ENCODE measurements around the gene FAM114A2.

DNA sequence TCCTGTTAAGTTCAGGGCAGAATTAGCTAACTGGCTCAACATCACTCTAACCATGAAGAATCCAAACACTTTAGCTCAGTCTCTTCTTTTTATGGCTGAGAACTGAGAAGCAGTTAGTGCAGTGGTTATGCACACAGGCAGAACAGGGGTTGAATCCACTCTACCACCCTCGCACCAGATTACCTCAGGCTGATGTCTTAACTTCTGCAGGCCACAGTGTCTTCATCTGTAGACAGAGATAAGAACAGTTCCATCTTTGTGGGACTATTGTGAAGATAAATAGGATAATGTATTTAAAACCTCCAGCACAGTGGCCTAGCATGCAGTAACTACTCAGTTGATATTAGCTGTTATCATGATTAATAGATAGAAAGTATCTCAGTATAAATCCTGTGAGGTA lies 54.8 kb downstream of the FAM114A2 start:
- TF ChIP-seq, protein P1, sequence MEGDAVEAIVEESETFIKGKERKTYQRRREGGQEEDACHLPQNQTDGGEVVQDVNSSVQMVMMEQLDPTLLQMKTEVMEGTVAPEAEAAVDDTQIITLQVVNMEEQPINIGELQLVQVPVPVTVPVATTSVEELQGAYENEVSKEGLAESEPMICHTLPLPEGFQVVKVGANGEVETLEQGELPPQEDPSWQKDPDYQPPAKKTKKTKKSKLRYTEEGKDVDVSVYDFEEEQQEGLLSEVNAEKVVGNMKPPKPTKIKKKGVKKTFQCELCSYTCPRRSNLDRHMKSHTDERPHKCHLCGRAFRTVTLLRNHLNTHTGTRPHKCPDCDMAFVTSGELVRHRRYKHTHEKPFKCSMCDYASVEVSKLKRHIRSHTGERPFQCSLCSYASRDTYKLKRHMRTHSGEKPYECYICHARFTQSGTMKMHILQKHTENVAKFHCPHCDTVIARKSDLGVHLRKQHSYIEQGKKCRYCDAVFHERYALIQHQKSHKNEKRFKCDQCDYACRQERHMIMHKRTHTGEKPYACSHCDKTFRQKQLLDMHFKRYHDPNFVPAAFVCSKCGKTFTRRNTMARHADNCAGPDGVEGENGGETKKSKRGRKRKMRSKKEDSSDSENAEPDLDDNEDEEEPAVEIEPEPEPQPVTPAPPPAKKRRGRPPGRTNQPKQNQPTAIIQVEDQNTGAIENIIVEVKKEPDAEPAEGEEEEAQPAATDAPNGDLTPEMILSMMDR (IDR thresholded peaks at IDR 0.05 in 8 of 11, conservative IDR thresholded peaks at IDR 0.05 in 3 of 11): no peak
- no peak for TF ChIP-seq POLR2AphosphoS5 (IDR thresholded peaks at IDR 0.05)

All from spleen (tissue), 7 donors.